ENCODE results near the gene CHDH.

CHDH gene

DNA sequence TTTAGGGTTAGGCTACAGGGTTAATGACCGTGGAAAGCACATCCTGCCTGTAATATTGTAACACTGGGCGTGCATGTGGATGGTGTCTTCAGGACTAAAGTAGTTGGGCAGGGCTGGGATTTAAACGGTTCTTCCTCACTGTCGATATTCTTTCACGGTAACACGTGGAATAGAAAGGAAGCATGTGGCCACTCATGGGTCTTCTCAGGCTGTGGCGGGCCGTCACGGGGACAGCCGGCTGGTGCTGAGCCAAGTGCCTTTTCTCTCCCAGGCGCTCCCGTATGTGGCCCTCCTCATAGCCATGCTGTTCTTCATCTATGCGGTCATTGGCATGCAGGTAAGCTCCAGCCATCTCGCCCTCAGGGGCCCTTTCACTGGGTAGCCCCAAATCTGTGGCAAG, 73.7 kb downstream of the CHDH start:
- no peak overlapping the region for H3K4me3 ChIP-seq (ENCODE audit: low read length)
- TF ChIP-seq ZNF274 (IDR thresholded peaks at IDR 0.05; ENCODE audit: low read depth, low read length), result no peak

DNA sequence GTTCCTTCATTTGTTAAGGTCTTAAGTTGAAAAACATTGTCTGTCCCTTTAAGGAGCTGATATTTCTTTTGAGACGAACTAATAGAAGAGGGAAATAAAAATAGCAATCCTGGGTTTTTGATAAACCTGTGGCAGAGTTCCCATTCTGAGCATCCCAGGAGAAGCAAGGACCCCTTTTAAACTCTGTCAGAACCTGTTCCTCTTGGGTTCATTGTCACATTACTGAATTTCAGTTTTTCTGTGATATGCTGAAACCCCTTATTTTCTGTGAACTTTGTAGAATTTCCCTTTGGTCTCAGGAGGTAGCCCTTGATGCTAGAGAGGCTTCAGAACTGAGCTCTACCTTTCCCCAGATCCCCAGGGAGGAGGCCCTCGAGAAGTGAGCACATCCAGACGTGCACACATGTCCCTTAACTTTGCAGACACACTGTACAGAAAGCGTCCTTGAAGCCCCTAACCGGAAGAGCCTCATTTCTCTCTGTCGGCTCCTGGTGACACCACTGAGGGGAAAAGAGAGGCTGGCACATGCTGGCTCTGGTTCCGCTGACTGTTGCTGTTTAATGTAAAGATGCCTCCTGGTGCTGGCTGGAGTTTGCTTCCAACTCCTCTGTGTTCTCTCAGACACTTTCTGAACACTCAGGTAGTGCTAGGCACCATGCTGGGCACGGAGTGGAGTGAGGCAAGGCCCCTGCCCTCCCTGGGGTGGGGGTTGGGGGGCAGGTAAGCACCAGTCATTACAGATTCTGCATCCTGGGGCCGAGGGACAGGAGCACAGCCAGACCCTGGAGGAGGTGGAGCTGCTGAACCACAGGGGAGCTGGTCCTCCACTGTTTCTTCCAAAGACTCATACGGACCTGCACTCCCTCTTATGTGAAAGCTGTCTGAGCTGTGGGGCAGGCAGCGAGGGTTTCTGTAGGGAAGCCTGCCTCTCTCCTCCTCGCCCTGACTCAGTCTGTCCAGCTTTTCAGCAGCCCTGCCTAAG, 77.5 kb downstream of the CHDH start:
- TF ChIP-seq ZNF274 (IDR thresholded peaks at IDR 0.05; ENCODE audit: low read depth, low read length), result no peak
- H3K4me3 ChIP-seq (ENCODE audit: low read length), result no peak overlapping the region

DNA sequence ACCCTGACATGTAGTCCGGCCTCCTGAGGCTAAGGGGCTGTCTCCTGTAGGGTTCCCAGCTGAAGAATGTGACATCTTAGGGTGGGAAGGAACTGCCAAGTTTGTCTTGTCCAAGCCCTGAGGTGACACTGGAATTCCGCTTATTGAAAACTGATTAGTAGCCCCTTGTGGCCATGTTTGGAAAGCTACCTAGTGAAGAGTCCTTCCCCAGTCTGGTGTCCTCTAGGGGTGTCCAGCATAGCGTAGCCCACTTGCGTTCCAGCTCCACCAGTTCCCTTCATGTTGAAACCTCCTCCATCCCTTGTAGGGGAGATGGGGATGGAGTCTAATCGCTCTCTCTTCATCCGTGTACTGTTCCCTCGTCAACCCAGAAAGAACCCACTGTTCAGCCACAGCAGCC, 79.5 kb downstream of the CHDH start:
- H3K4me3 ChIP-seq (ENCODE audit: low read length), result no peak overlapping the region
- no peak for TF ChIP-seq ZNF274 (IDR thresholded peaks at IDR 0.05; ENCODE audit: low read depth, low read length)

DNA sequence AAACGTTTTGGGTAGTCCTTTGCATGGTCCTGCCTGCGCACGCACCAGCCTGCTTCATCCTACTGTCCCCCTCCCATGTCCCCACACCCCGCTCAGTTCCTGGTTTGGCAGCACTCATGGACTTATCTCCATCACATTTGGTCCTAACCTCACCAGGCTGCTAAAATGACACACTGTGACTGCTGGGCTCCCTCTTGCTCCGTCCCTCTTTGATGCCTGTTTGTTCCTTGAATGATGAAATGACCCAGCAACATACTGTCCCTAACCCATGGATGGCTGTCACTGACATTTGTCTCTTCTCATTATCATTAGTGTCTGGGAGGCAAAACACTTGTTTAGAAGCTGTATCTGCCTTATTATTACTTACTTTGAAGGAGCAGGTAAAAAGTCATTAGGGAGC, 80.5 kb downstream of the CHDH start:
- TF ChIP-seq ZNF274 (IDR thresholded peaks at IDR 0.05; ENCODE audit: low read depth, low read length), result no peak
- no peak overlapping the region for H3K4me3 ChIP-seq (ENCODE audit: low read length)

DNA sequence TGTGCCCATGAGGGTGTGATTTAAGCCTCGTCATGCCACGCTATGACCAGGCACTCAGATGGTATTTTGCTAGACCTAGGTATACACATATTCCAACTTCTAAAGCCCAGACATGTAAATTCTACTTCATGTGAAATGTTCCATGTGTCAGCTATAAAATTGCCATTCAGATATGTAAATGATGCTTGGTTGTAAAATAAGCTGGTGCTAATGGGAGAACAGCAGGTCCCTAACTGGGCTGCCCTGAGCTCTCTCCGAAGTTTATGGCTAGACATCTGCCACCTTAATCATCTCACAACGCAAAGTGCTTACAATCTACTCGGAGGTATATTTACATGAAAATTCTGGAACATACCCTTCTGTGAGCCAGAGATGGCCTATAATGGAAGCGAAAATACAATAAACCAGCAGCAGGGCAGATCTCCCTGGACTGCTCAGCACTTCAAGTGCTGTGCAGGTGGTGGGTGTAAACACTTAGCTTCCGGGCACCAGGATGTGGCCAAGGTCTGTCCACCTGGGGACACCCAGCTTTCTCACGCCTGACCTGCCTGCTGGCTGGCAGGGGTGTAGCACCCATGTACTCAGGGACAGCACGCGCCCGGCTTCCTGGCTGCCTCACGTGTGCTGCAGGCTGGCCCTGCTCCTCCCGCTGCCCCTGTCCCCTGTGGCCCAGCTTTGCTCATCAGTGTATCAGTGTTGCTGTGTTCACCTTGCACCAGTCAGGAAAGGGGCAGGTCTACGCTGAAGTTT, 82.0 kb downstream of the CHDH start:
- TF ChIP-seq ZNF274 (IDR thresholded peaks at IDR 0.05; ENCODE audit: low read depth, low read length), result no peak

DNA sequence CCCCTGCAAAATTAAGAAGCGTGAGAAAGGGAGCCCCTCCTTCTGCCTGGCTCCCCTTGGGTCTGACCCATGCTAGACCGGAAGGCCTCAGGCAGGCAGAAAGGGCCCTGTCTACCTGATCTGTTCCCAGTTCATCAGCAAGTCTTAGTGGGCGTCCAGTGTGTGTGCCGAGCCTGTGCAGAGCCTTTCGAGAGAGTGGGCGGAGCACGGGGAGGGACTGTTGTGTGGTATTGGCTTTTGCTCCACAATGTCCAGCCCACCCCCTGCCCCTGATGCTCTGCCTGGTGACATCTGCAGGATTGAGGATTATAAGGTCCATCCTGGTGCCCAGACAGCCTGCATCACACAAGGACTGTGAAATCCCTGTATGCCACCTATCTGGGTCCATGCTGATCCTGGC, 82.9 kb downstream of the CHDH start:
- no peak for TF ChIP-seq ZNF274 (IDR thresholded peaks at IDR 0.05; ENCODE audit: low read depth, low read length)
- no peak overlapping the region for H3K4me3 ChIP-seq (ENCODE audit: low read length)

More for the DNA sequence above, 82.0 kb downstream of the CHDH start:
- no peak overlapping the region for H3K4me3 ChIP-seq (ENCODE audit: low read length)
